HPDE6-E6E7 (cell line): Measurements from ENCODE around the gene GNS.

Source experiments
- DNase-seq: peaks from one replicate; pipeline ENCODE4 v3.0.0; 2011; ENCODE audit warnings: missing footprints; ENCODE audit errors: extremely low spot score

GNS gene

DNA sequence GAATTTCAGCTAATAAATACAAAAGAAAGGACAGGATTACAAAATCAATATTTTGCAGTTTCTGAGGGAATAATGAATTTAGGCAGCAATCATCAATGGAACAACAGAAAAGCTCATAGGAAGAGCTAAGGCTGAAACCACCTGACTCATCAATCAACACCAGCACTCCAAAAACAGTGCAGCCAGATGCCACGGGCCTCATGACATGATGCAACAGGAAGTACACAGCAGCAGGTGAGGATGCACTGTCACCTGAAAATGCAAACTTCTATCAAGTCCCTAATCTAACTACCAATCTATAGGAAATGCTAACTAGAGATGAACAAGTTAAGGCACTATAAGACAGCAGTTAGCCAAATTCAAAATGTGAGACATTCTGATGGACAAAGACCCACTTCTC lies 21.7 kb downstream of the GNS start:
- peak; percentile 37 for DNase-seq

DNA sequence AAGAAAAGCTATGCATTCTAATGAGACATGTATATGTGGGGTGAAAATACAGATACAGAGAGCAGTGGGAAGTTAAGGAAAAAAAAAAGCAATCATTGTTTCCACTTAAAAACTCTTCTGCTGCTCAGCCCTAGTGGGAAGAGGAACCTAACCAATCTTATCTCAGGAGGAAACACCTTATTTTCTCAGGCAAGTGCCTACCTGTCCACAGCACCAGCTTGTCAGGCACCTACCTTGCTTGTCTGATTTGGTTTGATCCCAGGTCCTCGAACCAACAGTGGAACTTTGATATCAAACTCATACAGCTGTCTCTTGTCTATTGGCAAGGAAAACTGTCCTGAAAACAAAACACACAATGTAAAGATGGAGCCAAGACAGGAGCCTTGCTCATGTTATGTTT lies 22.4 kb downstream of the GNS start:
- peak; percentile 46 for DNase-seq

DNA sequence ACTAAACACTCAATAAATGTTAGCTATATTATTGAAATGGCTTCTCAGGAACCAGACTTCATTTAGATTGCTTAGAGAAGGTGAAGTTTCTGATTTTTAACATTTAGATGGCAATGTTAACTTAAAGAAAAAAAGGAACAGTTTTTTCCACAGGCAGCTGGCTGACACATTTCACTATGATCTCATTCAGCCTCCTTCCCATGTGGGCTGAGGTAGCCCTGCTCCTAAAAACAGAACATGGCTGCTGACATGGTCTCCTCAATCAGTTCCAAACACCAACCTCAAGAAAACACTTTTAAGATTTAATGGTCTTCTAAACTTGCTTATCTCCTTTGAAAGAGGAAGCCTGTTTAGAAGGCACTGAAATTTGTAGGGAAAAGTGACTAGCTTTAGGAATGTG lies 23.8 kb downstream of the GNS start:
- DNase-seq = no peak

DNA sequence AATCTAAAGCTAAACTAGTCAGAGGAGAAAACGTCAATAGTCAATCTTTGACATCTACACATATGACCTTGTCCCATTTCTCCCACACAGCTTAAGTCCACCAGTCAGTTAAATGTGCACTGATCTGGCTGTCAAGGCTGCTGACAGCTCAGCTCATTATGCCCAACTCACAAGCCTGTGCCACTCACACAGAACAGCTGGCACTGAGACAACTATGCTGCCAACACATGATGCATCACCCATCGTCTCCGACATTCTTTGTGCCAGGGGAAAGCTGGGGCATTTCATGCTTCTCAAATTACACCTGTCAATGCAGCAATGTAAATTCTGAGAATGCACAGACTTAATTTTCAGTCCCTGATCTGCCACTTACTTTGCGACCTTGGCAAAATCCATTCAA lies 25.3 kb downstream of the GNS start:
- DNase-seq = peak; percentile 76

DNA sequence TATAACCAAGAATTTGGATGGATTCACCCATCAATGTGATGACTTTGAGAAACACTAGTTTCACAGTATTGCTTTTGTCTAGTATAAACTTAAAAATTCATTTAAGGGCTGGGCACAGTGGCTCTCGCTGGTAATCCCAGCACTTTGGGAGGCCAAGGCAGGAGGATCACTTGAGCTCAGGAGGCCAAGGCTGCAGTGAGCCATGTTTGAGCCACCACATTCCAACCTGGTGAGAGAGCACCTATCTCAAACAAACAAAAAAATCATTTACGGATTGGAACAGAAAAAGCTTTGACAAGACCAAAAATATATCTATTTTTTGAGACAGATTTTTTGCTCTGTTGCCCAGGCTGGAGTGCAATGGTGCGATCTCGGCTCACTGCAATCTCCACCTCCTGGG lies 27.5 kb downstream of the GNS start:
- no peak for DNase-seq

DNA sequence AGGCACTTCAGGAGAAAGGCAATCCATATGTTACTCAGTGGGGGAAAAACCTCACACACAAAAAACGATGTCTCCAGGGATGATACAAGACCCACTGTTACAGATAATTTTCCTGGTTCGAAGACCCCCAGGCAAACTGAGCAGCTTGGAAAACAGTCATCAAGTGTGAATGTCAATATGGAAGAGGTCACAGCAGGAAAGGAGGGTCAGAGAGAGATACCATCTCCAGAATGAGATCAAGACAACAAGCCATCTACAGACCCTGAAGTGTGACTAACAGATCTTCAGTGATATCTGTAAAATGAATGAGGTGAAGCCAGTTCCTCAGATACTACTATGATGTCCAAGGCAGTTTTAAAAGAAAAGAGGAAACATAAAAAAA lies 28.6 kb downstream of the GNS start:
- no peak for DNase-seq

DNA sequence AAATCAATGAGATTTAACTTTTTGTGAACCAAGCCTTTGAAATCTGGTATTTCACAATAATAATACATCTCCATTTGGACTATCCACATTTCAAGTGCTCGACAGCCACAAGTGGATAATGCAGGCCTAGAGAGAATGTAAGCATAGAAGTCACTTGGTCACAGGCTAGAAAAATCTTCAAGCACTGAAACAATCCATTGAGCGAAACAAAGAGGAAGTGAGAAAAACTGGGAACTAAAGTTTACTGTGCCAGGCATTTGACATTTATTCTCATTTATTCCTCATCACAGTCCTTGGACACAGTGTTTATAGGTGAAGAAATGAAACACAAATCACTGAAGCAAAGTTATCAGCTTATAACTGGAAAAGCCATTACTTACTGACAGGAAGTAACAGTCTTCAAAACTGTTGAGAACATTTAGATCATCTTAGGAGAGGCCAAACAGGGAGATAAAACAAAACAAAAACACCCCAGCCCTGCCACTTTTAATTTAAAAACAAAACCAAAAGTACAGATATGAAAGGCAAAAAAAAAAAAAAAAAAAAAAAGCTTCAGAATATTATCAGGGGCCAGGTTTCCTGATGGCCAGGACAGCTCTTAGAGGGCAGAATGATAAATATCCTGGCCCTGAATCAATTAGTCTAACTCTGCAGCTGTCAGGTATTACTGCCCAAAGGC lies 29.2 kb downstream of the GNS start:
- no peak for DNase-seq

DNA sequence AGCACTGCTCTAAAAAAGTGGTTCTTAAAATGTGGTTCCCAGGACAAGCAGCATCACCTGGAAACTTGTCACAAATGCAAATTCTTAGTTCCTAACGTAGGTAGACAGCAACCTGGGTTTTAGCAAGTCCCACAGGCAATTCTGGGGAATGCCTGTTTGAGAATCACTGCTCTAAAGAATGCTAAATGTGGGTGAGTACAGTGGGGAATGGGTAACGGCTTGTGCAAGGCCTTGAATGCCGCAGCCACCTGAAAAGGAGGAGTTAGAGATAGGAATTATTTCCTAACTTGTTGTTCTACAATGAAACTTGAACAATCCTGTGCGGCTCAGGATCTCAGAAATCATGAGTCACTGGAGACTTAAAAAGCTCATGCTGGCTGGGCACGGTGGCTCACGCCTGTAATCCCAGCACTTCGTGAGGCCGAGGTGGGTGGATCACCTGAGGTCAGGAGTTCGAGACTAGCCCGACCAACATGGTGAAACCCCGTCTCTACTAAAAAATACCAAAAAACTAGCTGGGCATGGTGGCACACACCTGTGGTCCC lies 34.9 kb downstream of the GNS start:
- DNase-seq = no peak

DNA sequence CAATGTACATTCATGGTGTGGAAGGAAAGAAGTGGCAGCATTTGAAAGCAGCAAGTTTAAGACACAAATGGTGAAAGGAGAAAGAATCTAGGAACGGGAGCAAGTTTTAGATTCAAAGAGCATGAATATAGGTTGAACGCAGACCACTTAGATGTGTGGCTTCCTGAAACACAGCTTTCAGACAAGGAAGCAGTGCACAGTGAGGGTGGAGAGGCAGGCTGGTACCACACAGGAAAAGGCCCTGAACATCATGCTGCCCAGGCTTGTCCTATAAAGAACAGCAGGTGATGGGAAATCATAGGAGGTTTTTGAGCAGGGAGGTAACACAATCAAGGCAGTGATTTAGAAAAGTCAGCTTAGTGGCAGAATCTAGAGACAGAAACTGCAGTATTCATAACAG lies 35.6 kb downstream of the GNS start:
- no peak for DNase-seq

DNA sequence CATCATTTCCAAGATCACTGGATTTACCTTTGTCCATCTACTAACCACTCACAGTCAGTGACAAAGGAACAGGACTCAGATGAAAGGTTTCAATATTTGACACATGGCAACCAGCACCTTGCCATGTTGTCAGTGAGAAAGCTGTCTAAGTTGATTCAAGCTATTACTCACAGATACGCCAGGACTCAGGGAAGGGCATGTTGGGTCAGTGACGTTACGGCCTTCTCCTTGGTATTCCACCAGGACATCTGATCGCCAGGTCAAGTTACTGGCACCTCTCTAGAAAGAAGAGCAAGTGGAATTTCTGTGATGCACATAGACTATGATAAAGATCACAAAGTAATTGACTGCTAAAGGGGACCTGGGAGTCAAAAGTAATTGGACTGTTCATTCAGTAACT lies 36.4 kb downstream of the GNS start:
- DNase-seq = no peak

DNA sequence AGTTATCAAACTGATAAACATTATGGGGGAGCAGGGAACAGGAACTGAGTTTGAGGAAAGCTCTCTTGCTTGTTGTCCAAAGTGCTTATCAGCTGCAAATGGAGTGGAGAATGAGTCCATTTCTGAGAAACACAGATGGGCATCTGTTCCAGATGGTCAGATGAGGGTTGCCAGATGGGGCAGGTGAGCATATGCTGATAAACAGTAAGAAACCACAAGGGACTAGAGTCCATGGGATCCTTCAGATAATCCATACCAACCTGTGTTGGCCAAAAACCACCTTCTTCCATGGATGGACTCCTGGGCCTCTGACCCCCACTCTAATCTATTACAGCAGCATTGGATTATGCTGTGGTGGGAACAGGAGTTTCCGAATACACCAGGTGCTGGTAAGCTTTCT lies 38.3 kb downstream of the GNS start:
- no peak for DNase-seq

DNA sequence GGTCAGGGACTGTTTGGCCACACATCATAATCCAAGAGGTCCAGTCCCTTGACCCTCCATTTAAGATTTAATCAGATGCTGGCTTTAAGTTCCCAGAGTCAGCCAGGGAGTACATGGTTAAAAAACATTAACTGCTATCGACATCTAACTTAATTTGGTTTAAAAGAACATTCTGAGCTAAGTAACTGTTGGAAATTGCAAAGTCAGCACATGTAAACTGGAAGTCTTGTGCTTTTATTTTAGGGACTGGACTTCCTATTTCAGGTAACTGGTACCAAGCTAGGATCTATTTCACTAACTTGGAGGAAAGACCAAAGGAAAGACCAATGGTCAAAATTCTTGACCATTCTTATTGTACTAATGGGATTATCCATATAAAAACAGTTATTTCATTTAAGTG lies 40.6 kb downstream of the GNS start:
- no peak for DNase-seq

DNA sequence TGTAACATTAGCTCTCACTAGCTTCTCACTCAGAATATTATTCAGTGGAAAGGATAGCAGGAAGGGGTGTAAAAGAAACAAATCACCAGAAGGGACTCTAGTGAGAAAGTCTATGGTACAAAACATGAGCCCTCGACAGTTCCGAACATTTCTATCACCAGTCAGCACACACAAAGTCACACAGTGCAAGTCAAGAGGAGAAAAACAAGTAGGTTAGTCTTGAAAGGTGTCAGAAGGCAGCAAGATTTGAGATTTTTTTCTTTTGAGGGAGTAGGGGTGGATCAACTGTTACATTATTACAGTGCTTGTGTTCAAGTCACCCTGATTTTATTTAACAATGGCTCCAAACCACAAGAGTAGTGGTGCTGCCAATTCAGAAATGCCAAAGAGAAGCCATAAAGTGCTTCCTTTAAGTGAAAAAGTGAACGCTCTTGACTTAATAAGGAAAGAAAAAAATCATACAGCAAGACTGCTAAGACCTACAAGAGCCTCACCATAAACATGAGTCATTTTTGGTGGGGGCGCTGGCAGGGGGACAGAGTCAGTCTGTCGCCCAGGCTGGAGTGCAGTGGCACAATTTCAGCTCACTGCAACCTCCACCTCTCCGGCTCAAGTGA lies 42.3 kb downstream of the GNS start:
- DNase-seq = no peak

DNA sequence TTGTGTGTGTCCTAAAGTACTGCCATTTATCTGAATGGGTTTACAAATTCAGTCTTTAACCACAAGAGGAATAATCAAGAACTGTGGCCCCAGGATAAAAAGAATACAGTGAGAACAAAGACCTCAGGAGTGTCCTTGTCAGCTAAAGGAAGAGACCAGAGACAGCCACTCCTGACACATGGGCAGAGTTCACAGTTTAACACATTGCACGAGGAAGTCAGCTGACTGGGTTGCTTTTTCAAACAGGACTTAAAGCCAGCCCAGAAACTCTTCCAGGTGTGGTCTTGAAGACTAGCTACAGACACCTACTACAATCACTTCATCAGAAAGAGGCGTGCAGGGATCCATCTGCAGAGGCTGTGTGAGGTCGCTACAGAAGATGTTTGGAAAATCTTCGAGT lies 42.8 kb downstream of the GNS start:
- no peak for DNase-seq

DNA sequence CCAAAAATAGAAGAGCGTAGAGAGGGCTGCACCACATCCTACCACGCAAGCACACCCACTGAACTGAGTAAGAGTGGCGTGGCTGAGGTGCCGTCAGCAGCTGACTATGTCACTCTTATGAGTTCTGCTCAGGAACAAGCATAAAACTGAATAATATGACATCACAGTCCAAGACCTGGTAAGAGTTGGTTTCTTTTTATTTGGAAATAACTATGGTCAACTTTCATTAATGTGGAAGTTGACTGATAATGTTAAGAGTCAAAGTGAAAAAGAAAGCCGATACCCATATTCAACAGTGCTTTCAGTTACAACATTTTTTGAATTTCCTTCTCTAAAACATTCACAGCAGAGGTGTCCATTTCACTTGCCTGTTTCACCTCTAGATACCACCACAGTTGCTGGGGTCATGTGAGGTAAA lies 44.6 kb downstream of the GNS start:
- DNase-seq = no peak

DNA sequence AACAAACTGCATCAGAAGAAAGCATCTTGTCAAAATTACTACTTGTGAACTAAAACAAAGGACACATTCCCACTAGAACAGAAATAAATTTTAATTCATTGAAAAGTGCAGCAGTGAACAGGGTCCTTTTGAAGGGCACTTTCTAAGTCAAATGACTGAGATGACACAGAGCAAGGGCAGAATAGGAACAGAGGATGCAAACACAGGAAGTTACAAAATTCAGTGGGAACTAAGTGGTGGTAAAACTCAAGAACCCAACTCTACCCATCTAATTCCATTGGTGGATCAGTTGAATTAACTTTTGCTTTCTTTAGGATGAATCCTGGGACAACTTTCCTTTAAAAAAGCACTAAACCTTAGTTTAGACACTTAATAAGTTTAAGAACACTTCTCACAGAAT lies 45.8 kb downstream of the GNS start:
- DNase-seq = no peak

DNA sequence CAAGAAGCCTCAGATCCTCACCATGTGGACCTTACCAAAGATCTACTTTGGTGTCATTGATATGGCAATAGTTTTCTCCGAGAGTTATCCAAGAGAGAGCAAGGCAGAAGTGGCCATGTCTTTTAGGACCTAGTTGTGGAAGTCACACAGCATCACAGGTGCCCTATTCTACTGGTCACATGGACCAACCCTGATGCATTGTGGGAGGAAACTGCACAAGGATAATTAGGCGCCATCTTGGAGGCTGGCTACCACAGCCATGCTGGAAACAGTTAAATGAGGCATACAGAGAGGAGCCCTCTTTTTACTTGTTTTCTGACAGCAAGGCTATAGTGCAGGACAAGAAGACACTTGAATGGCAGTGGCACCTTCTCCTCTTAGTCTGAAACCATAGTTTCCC lies 49.8 kb downstream of the GNS start:
- no peak for DNase-seq

DNA sequence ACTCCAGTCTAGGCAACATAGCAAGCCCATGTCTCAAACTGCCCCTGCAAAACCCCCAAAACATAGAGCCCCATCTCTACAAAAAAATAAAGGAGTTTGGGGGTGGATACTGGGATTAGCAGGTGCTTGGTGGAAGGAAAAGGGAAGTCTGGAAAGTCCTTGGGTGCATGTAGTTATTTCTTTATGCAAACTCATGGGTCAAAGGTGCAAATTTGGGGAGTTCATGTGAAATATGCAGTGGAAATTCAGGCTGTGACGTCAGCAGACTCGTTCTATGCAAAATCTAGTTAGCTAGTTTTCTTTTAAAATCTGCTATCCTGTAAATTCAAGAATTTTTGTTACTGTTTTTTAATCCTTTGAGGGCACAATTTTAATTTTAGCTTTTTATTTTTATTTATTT lies 51.3 kb downstream of the GNS start:
- no peak for DNase-seq

DNA sequence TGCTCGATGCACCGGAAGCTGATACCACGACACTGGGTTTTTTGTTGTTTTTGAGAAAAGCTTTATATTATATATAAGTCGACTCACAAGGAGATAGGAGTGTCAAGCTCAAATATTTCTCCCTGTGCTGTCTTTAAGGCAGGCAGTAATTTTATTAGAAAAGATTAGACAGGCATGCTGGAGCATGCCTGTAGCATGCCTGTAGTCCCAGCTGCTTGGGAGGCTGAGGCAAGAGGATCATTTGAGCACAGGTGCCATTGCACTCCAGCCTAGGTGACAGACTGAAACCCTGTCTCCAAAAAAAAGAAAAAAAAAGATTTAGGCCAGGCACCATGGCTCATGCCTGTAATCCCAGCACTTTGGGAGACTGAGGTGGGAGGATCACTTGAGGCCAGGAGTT lies 51.8 kb downstream of the GNS start:
- no peak for DNase-seq

DNA sequence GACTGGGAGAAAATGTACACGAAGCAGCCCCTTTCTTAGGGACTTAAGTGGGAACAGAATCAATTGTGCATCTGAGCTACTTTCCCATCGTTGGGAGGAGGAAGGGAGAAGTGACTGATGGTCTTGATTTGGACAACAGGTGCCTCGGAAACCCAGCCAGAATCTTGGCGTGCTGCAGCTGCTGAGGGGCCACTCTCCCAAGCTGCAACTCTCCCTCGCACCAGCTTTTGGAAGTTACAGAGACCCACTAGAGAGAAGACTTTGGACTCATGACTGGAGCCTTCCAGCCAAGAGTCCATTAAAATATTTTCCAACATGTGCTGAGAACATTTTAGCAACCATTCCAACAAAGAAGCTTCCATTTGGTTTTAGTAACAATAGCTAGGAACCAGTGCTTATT lies 52.3 kb downstream of the GNS start:
- DNase-seq = no peak

DNA sequence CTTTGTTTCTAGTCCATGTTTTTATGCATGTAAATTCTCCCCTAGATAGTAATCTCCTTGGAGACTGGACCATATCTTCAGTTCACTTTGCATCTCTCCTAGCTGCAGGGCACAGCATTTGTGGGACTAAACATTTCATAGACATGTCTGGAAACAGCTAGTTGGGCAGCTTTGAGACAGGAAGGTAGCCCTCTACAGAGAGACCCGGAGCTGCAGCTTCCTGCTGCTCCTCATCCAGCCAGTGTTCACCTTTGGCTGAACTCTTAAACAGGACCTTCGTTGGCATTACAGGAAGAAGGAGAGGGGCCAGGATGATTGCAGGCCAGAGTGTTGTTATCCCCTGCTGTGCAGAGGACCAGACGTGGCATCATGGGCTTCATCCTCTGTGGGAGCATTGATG lies 52.9 kb downstream of the GNS start:
- no peak for DNase-seq

DNA sequence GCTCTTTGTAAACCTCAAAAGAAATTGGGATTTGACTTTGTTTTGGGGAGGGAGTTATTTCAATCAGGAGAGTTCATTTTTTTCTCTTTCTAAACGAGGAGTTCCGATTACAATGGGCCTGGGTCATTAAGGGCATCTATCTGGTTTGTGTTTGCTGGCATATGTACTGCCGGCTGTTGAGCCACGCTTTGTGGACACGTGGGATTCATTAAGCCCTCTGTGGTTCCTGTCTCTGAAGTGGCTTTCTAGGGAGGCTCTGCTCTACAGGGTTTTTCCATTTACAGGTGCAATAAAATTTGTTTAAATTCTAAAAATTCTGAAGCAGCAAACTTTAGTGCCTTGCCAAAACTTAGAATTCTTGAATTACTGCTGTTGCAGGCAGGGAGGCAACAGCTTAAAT lies 57.9 kb downstream of the GNS start:
- DNase-seq = no peak

DNA sequence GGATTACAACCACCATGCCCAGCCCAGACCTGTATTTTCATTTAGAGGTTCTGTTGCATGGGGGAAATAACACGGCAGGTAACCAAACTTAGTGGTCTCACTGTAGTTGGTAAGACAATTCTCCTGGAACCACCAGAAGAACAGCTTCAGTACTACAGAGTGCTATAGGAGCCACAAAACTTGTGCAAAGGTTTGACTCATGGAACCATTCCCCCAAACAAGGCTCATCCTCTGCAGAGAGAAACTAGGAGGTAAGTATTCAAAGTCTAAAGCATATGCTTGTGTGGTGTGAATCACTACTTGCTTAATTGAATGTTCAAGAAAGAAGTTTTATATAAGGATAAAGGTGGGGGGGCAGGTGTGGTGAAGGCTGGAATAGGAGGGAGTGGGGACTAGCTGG lies 58.7 kb downstream of the GNS start:
- no peak for DNase-seq
